GM12891 (cell line): ENCODE data around the gene PPP1R12B.
"Not testable (repeated sequence)": the region's sequence is repeated elsewhere in the genome, so short reads cannot be mapped to it uniquely, and the experiment has no call there.

Experiments
- PAX5 ChIP-seq: IDR thresholded peaks from 2 replicates; pipeline ENCODE4 v1.6.1; 2011; ENCODE audit warnings: low read length, moderate library complexity, mild to moderate bottlenecking; ENCODE audit not compliant: insufficient read depth, severe bottlenecking
- POLR2A ChIP-seq: IDR thresholded peaks from 2 replicates; pipeline ENCODE4 v1.6.1; 2011; ENCODE audit warnings: low read depth, low read length, control low read depth
- POLR2AphosphoS5 ChIP-seq: IDR thresholded peaks from 2 replicates; pipeline ENCODE4 v1.6.1; 2011; ENCODE audit warnings: low read depth, low read length, control low read depth
- SPI1 ChIP-seq: IDR thresholded peaks from 2 replicates; pipeline ENCODE4 v1.6.1; 2011; ENCODE audit warnings: low read depth, low read length, control low read depth
- TAF1 ChIP-seq: IDR thresholded peaks from 2 replicates; pipeline ENCODE4 v1.6.1; 2011; ENCODE audit warnings: low read depth, low read length, control low read depth

- not testable (repeated sequence) for TF ChIP-seq POLR2AphosphoS5, POLR2A, TAF1, PAX5, SPI1
Observed at GRCh38 chr1:202550088-202550487, 201.6 kb downstream of the PPP1R12B start.
